T47D (cell line): Measurements from ENCODE around the gene SHOX.
A peak's percentile ranks its signal among the peaks of the same experiment; 100 is the strongest.
"Not testable (repeated sequence)": the region's sequence is repeated elsewhere in the genome, so short reads cannot be mapped to it uniquely, and the experiment has no call there.

Experiments used
- DNase-seq, 2 experiments: peaks; one replicate each; pipeline versions ENCODE4 v3.0.0 to v3.0.0-alpha.2; 2011 to 2012; ENCODE audit warnings: low read depth in 1 of 2, low spot score in 1 of 2
- JUND ChIP-seq: IDR thresholded peaks from 2 replicates; pipeline ENCODE4 v1.6.1; 2012; ENCODE audit warnings: low read depth
- in situ Hi-C: cut with HindIII; loops from 2 replicates; pipeline ENCODE4 v1.10.0; 2016; ENCODE audit warnings: low sequenced_read_pairs, low pct_unique_long_range_greater_than_20kb

SHOX gene

GRCh38 chrX:646796-647195 lies 16.2 kb downstream of the SHOX start:
- TF ChIP-seq JUND = no peak
- in situ Hi-C loops = no loop called here
- DNase-seq = no peak

DNA sequence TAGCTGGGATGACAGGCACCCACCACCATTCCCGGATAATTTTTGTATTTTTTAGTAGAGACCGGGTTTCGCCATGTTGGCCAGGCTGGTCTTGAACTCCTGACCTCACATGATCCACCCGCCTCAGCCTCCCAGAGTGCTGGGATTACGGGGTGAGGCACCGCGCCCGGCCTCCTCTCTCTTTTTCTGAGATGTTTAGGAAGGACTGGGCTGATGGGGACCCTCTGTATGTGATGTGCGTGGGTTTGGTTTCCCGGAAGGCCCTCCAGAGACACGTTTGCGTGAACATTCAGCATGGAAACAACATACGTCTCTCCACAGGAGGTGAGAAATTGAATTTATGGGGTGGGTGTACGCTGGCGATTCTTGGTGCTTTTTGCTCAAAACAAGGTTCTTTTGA lies 18.6 kb downstream of the SHOX start:
- in situ Hi-C loops = no loop called here
- TF ChIP-seq JUND = no peak
- no peak for DNase-seq

- no peak for TF ChIP-seq JUND
- DNase-seq = no peak
- in situ Hi-C loops = no loop called here
Observed at GRCh38 chrX:650324-650723, 19.7 kb downstream of the SHOX start.

- no peak for TF ChIP-seq JUND
Observed at GRCh38 chrX:650811-651210, 20.2 kb downstream of the SHOX start.

GRCh38 chrX:651922-652321 lies 21.3 kb downstream of the SHOX start:
- in situ Hi-C loops = not testable (repeated sequence)

More at GRCh38 chrX:650811-651210, 20.2 kb downstream of the SHOX start:
- in situ Hi-C loops = no loop called here
- no peak for DNase-seq

GRCh38 chrX:652341-652741 lies 21.8 kb downstream of the SHOX start:
- DNase-seq = no peak
- TF ChIP-seq JUND = no peak
- in situ Hi-C loops = no loop called here

More at GRCh38 chrX:651922-652321, 21.3 kb downstream of the SHOX start:
- not testable (repeated sequence) for DNase-seq

DNA sequence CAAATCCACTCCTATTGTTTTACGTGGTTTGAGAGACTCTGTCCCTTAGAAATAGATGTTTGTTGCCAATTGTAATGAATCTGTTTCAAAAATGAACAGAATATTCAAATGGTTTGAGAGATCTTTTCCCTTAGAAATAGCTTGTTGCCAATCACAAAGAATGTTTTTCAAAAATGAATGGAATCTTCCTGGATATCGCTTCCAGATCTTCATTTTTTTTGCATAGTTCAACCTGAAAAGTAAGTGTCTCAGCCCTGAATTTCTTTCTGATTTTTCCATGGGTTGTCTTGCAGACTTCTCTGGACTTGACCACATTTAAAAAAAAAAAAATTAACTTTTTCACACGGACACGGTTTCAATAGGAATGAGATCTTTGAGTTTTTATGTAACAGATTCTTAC lies 22.7 kb downstream of the SHOX start:
- in situ Hi-C loops = no loop called here
- DNase-seq = no peak
- no peak for TF ChIP-seq JUND

- no peak for DNase-seq
- in situ Hi-C loops = no loop called here
- TF ChIP-seq JUND = no peak
Observed at GRCh38 chrX:661154-661553, 30.6 kb downstream of the SHOX start.

- in situ Hi-C loops = no loop called here
- no peak for TF ChIP-seq JUND
- DNase-seq = no peak
Observed at GRCh38 chrX:662126-662525, 31.5 kb downstream of the SHOX start.

DNA sequence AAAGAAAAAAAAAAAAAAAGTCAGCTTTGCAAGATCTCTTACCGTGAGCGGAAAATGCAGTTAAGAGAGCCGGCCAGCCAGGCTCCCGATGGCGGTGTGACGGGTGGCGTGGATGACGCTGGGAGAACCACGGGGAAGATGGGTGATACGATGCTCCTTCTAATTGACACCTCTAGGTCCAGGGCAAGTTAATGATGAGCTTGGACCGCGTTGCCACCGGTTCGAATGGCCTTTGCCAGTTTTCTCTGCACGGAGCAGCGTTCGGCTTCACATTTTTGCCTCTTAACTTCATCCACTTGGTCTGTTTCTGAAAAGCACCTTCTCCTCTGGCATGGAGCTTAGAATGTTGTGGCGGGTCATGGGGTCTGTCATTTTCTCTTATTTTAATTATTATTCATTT lies 33.2 kb downstream of the SHOX start:
- TF ChIP-seq JUND = no peak
- DNase-seq = no peak
- in situ Hi-C loops = no loop called here

DNA sequence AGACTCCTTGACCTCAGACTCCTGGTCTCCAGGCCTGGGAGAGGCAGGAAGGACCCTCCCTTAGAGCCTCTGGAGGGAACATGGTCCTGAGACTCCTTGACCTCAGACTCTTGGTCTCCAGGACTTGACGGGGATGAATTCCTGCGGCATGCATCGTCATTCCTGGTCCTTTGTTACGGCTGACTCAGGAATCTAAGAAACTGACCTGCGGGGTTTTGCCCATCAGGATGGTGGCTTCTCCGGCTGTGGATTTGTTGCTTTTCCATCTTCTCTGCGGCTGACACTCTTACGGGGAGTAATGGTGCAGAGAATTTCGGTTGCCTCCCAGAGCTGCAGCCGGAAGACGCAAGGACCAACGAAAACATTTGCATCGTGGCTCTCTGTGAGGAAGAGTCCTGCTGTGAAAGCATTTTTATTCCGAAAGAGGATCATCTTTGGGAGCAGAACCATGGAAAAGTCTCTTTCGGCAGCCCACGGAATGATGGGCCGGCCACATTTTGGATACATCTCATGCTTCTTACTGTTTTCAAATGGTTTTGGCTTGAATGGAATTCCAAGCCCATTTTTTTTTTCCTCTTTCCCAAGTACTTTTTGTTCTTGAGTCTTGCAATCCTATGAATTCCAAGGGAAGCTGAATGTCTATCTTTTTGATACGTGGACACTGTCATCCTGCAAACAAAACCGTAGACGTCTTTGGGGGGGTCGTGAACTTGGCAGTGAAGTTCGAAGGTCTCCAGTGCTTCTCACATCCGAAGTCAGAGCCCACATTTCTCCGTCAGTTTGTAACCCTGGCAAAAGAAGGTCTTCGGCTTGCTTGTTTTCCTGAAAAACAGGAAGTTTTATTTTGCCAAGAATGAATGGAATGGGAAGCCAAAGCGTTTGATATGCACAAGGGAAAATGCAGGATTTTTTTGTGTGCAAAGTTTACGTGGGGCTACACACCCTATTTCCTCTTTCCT lies 36.5 kb downstream of the SHOX start:
- DNase-seq = no peak
- TF ChIP-seq JUND = no peak
- in situ Hi-C loops = no loop called here

- in situ Hi-C loops = no loop called here
- no peak for TF ChIP-seq JUND
- no peak for DNase-seq
Observed at GRCh38 chrX:670645-671044, 40.1 kb downstream of the SHOX start.

DNA sequence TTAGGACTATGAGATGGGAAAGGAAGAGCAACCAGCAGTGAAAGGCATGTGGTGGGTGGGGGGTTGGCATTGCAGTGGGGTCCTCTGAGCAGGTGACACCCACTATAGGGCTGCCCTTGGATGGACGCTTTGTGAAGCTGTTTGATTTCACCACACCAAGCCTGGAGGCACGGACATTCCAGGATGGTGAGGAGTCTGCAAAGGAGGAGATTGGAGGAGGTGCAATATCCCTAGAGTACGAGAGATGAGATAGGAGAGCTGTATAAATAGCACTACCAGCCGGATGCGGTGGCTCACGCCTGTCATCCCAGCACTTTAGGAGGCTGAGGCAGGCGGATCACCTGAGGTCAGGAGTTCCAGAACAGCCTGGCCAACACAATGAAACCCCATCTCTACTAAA lies 42.3 kb downstream of the SHOX start:
- in situ Hi-C loops = no loop called here
- TF ChIP-seq JUND = no peak
- peak in 1 of 2 experiments; percentile 21 for DNase-seq

GRCh38 chrX:675279-675954 lies 44.8 kb downstream of the SHOX start:
- TF ChIP-seq JUND = no peak
- in situ Hi-C loops = no loop called here
- no peak for DNase-seq
